HepG2 (cell line): ENCODE measurements around the gene IPO5. TPM values are rescaled to one million over a fixed set of nuclear protein-coding genes. Genes with fewer than 3 reads are reported as not detected.

Experiments
- ATAC-seq: fragments of 200-7000 bp; cut with Tn5 transposase; 3 replicates; pipeline ENCODE4 v1.9.1; 2020; ENCODE audit warnings: mild to moderate bottlenecking, moderate library complexity
- BruUV-seq: library from RNA; stranded (reverse); fragments of 400-500 nt; replicated peaks from 2 replicates; lab custom pipeline; 2021; lab: Mats Ljungman, UMichigan
- CTCF ChIA-PET: fragments of 300-600 bp; formaldehyde crosslinking; extraction: SDS; loops from one replicate; lab custom pipeline; 2021; ENCODE audit warnings: low total read pairs, inconsistent platforms, low intra/inter-chr PET ratio; lab: Yijun Ruan, JAX
- POLR2A ChIA-PET: fragments of 350-600 bp; sonication (Branson Sonifier 250); formaldehyde crosslinking; loops from one replicate; lab custom pipeline; 2020; ENCODE audit warnings: antibody characterized with exemption, inconsistent platforms; lab: Yijun Ruan, JAX
- DNase-seq: peaks from one replicate; pipeline ENCODE4 v3.0.0-alpha.2; 2015; ENCODE audit warnings: low spot score
- FAIRE-seq: peaks from 3 replicates; lab custom pipeline; 2011; peaks lifted over from hg19 to GRCh38; lab: Jason Lieb, UNC
- H2AFZ ChIP-seq: one replicate; pipeline ENCODE4 v1.6.1; 2011; ENCODE audit warnings: low read length, inconsistent platforms
- H3K27ac ChIP-seq: fragments of 300-600 bp; 3 replicates; pipeline ENCODE4 v1.8.0; 2011; ENCODE audit warnings: mixed run types, mild to moderate bottlenecking, mixed read lengths, low read length, inconsistent platforms; ENCODE audit not compliant: insufficient read depth; ENCODE audit errors: extremely low read length
- H3K27me3 ChIP-seq, 2 experiments: fragments of 200-600 bp in 1 of 2; 2 replicates in 1 of 2; 3 replicates in 1 of 2; pipeline versions ENCODE4 v1.6.0 to v1.8.0; 2011; ENCODE audit warnings: low read length in 2 of 2, mild to moderate bottlenecking in 2 of 2, moderate library complexity in 2 of 2, inconsistent platforms in 1 of 2; ENCODE audit not compliant: insufficient read depth in 2 of 2, control insufficient read depth in 1 of 2
- H3K36me3 ChIP-seq, 2 experiments: fragments of 200-600 bp in 1 of 2; replicated peaks in 1 of 2; 2 replicates in 1 of 2; 3 replicates in 1 of 2; pipeline versions ENCODE4 v1.5.1 to v1.8.0; 2011; ENCODE audit warnings: low read length in 2 of 2, inconsistent platforms in 1 of 2; ENCODE audit not compliant: insufficient read depth in 2 of 2, control insufficient read depth in 1 of 2
- H3K4me1 ChIP-seq: 2 replicates; pipeline ENCODE4 v1.5.1; 2012; ENCODE audit warnings: low read length, inconsistent platforms; ENCODE audit not compliant: insufficient read depth
- H3K4me2 ChIP-seq: 2 replicates; pipeline ENCODE4 v1.6.0; 2011; ENCODE audit warnings: low read depth, low read length, inconsistent platforms
- H3K4me3 ChIP-seq, 3 experiments: fragments of 200-600 bp in 1 of 3; sonication (generic), shearing (Covaris generic) in 1 of 3; replicated peaks in 1 of 3; 2 replicates each; pipeline ENCODE4 v1.5.1; 2011 to 2016; ENCODE audit warnings: low read length in 3 of 3, inconsistent platforms in 2 of 3, low read depth in 2 of 3, mild to moderate bottlenecking in 2 of 3, control low read depth in 1 of 3, mixed read lengths in 1 of 3; ENCODE audit not compliant: insufficient read depth in 1 of 3
- H3K79me2 ChIP-seq: one replicate; pipeline ENCODE4 v1.6.1; 2011; ENCODE audit warnings: low read length, inconsistent platforms; ENCODE audit not compliant: insufficient read depth
- H3K9ac ChIP-seq: 2 replicates; pipeline ENCODE4 v1.6.0; 2011; ENCODE audit warnings: mild to moderate bottlenecking, low read depth, low read length, inconsistent platforms; ENCODE audit not compliant: insufficient read depth
- H3K9me3 ChIP-seq: 2 replicates; pipeline ENCODE4 v1.5.1; 2012; ENCODE audit warnings: mild to moderate bottlenecking, low read length
- H4K20me1 ChIP-seq: 2 replicates; pipeline ENCODE4 v1.6.0; 2011; ENCODE audit warnings: inconsistent platforms, mild to moderate bottlenecking, low read length, moderate library complexity; ENCODE audit not compliant: insufficient read depth
- DZIP1 ChIP-seq: sonication (generic); formaldehyde crosslinking; IDR thresholded peaks from 2 replicates; pipeline ENCODE4 v1.5.0; 2020; ENCODE audit warnings: mild to moderate bottlenecking, missing genetic modification reagents
- FOXM1 ChIP-seq: sonication (generic); formaldehyde crosslinking; IDR thresholded peaks from 2 replicates; pipeline ENCODE4 v1.5.0; 2020; ENCODE audit warnings: missing genetic modification reagents
- HNRNPLL ChIP-seq: fragments of 200-400 bp; formaldehyde crosslinking; IDR thresholded peaks from 2 replicates; pipeline ENCODE4 v1.6.1; 2017; ENCODE audit warnings: mild to moderate bottlenecking, low read depth, low read length; ENCODE audit not compliant: poor library complexity, severe bottlenecking
- NPAS2 ChIP-seq: sonication (generic); formaldehyde crosslinking; IDR thresholded peaks from 2 replicates; pipeline ENCODE4 v1.8.0; 2022; ENCODE audit warnings: mild to moderate bottlenecking, missing genetic modification reagents, borderline replicate concordance
- RFX1 ChIP-seq: fragments of 450-650 bp; IDR thresholded peaks from 2 replicates; pipeline ENCODE4 v1.6.1; 2017
- TBL1XR1 ChIP-seq: fragments of 150-350 bp; IDR thresholded peaks from 2 replicates; pipeline ENCODE4 v1.6.1; 2014; ENCODE audit warnings: borderline replicate concordance, low read length; ENCODE audit not compliant: partially characterized antibody
- ZEB1 ChIP-seq: IDR thresholded peaks from 2 replicates; pipeline ENCODE4 v1.6.1; 2012; ENCODE audit warnings: mild to moderate bottlenecking, low read depth, inconsistent platforms; ENCODE audit not compliant: insufficient replicate concordance
- ZFP41 ChIP-seq: sonication (generic); formaldehyde crosslinking; IDR thresholded peaks from 2 replicates; pipeline ENCODE4 v1.4.0; 2020; ENCODE audit warnings: mild to moderate bottlenecking, missing genetic modification reagents, borderline replicate concordance
- ZKSCAN1 ChIP-seq: fragments of 150-350 bp; IDR thresholded peaks from 2 replicates; pipeline ENCODE4 v1.6.1; 2014; ENCODE audit warnings: low read length
- ZNF143 ChIP-seq: sonication (generic); formaldehyde crosslinking; IDR thresholded peaks from 2 replicates; pipeline ENCODE4 v1.4.0; 2020; ENCODE audit warnings: missing genetic modification reagents
- ZNF543 ChIP-seq: sonication (generic); formaldehyde crosslinking; IDR thresholded peaks from 2 replicates; pipeline ENCODE4 v1.4.0; 2020; ENCODE audit warnings: mild to moderate bottlenecking, missing genetic modification reagents
- ZNF644 ChIP-seq: IDR thresholded peaks from 2 replicates; pipeline ENCODE4 v1.6.1; 2016; ENCODE audit warnings: low read depth
- ZNF660 ChIP-seq: sonication (generic); formaldehyde crosslinking; IDR thresholded peaks from 2 replicates; pipeline ENCODE4 v1.5.1; 2020; ENCODE audit warnings: mild to moderate bottlenecking, low read depth, missing genetic modification reagents, borderline replicate concordance
- ZNF737 ChIP-seq: sonication (generic); formaldehyde crosslinking; IDR thresholded peaks from 2 replicates; pipeline ENCODE4 v1.5.0; 2020; ENCODE audit warnings: missing genetic modification reagents, mild to moderate bottlenecking, borderline replicate concordance
- WGBS: methylation state at CpG from one replicate; pipeline ENCODE4 v1.1.6; 2017; ENCODE audit warnings: low lambda C conversion rate; 5-methylcytosine and 5-hydroxymethylcytosine counted together
- in situ Hi-C: cut with HindIII; loops from 2 replicates; pipeline ENCODE4 v1.10.0; 2017; ENCODE audit warnings: low pct_unique_long_range_greater_than_20kb; ENCODE audit not compliant: extremely low pct_ligation_motif_present
- intact Hi-C: fragments of 100-400 bp; cut with micrococcal nuclease; formaldehyde crosslinking; loops from one replicate; pipeline ENCODE4 v1.10.0; 2022; ENCODE audit not compliant: unreplicated experiment
- polyA plus RNA-seq, 8 experiments: library from polyadenylated mRNA; depleted of rRNA in 3 of 8; stranded (reverse) in 7 of 8; unstranded in 1 of 8; fragments of >200 nt; fragmentation: Illumina TruSeq in 4 of 8; extraction: Trizol in 4 of 8; gene quantifications; 2 replicates each; pipeline versions ENCODE4 v1.2.1 to v1.2.3, GENCODE V29; 2011 to 2016; ENCODE audit warnings: low read depth in 4 of 8, missing spikeins in 1 of 8, mixed read lengths in 1 of 8; ENCODE audit not compliant: insufficient read depth in 1 of 8
- total RNA-seq, 5 experiments: library from RNA; depleted of rRNA; stranded (reverse); fragments of >200 nt; fragmentation: Illumina TruSeq; extraction: Trizol; gene quantifications; 2 replicates each; pipeline ENCODE4 v1.2.3, GENCODE V29; 2016; ENCODE audit warnings: low read depth in 1 of 5
- TF ChIP-seq, protein P1 (sequence below): sonication (generic); formaldehyde crosslinking; conservative IDR thresholded peaks from 2 replicates; pipeline ENCODE4 v1.4.0; 2020; ENCODE audit warnings: missing genetic modification reagents

Gene IPO5
- total and polyA plus RNA-seq, 2 of the 13 experiments (the other 11 are each of a cell fraction or from before 2014, with no cell fraction given) = 155 to 242 TPM

- no peak for TF ChIP-seq HNRNPLL
- no peak for TF ChIP-seq DZIP1 (CRISPR knock-in tag)
- no peak for TF ChIP-seq ZNF644 (CRISPR knock-in tag)
- TF ChIP-seq ZNF660 (CRISPR knock-in tag) = no peak
- TF ChIP-seq ZNF143 = no peak
- no peak for TF ChIP-seq ZFP41
- TF ChIP-seq, all 625 proteins: peak for 0
Observed at GRCh38 chr13:97932036-97932435, 21.4 kb upstream of the IPO5 start (continued).

DNA sequence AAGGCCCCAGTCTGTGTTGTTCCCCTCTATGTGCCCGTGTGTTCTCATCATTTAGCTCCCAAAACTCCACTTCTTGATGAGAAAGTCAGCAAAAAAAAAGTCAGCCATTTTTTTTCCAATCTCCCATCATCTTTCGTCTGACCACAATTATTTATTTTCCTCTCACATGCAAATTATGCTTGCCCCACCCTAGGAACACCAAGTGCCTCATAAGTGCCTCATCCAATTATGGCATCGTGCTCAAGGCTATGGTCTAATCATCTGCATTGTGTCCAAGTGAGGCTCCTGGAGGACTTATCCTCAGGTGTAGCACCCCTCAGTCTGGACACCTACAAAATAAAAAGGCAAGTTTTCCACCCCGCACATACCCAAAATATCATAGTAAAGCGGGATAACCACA is 20.8 kb upstream of the IPO5 start:
- BruUV-seq = no TSS peak
- 33% methylated on average over 5 of the region's 5 CpGs for WGBS
- Histone ChIP-seq H2AFZ (no peak overlapping the region), H3K9me3 (no peaks in the 10 kb centered on the region), H3K79me2 (no peaks in the 10 kb centered on the region), H3K9ac (no peak overlapping the region), H3K27ac (no peak overlapping the region), H4K20me1 (no peaks in the 10 kb centered on the region), H3K4me2 (no peak overlapping the region), H3K36me3 (no peaks in the 10 kb centered on the region), H3K27me3 (no peaks in the 10 kb centered on the region), H3K4me3 (no peak overlapping the region), H3K4me1 (no peaks in the 10 kb centered on the region)
- intact Hi-C loops = no loop called here
- ChIA-PET CTCF (no interaction called here), POLR2A (no interaction called here)
- DNase-seq (no peak), FAIRE-seq (no peak), ATAC-seq (no peak)
- TF ChIP-seq ZNF737 (CRISPR knock-in tag) (no peak), FOXM1 (CRISPR knock-in tag) (no peak), NPAS2 (CRISPR knock-in tag) (no peak), ZNF543 (no peak), TBL1XR1 (no peak), ZKSCAN1 (no peak), RFX1 (no peak), ZEB1 (no peak)
- TF ChIP-seq, protein P1, sequence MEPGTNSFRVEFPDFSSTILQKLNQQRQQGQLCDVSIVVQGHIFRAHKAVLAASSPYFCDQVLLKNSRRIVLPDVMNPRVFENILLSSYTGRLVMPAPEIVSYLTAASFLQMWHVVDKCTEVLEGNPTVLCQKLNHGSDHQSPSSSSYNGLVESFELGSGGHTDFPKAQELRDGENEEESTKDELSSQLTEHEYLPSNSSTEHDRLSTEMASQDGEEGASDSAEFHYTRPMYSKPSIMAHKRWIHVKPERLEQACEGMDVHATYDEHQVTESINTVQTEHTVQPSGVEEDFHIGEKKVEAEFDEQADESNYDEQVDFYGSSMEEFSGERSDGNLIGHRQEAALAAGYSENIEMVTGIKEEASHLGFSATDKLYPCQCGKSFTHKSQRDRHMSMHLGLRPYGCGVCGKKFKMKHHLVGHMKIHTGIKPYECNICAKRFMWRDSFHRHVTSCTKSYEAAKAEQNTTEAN (CRISPR knock-in tag) = no peak
- in situ Hi-C loops = no loop called here
